PC-3 (cell line): ENCODE measurements around the gene ERGIC2. TPM values are rescaled to one million over a fixed set of nuclear protein-coding genes. Genes with fewer than 3 reads are reported as not detected.

Experiments
- ATAC-seq: fragments of 200-7000 bp; cut with Tn5 transposase; 2 replicates; pipeline ENCODE4 v1.9.1; 2020; ENCODE audit warnings: mild to moderate bottlenecking, moderate library complexity
- BruUV-seq: library from RNA; stranded (reverse); fragments of 400-500 nt; replicated peaks from 2 replicates; lab custom pipeline; 2021; lab: Mats Ljungman, UMichigan
- CTCF ChIA-PET: fragments of 300-600 bp; sonication (Branson Sonifier 250); formaldehyde crosslinking; loops from one replicate; lab custom pipeline; 2022; ENCODE audit warnings: antibody characterized with exemption; lab: Charles Lee
- POLR2A ChIA-PET: fragments of 300-600 bp; sonication (Branson Sonifier 250); formaldehyde crosslinking; loops from one replicate; lab custom pipeline; 2022; ENCODE audit warnings: antibody characterized with exemption; ENCODE audit not compliant: unreplicated experiment; lab: Charles Lee
- DNase-seq: peaks from one replicate; pipeline ENCODE4 v3.0.0-alpha.2; 2015
- H2AFZ ChIP-seq: fragments of 300-600 bp; sonication (generic); 2 replicates; pipeline ENCODE4 v1.6.0; 2016; ENCODE audit warnings: antibody characterized with exemption, low read length
- H3F3A ChIP-seq: fragments of 300-600 bp; sonication (generic); one replicate; pipeline ENCODE4 v1.6.0; 2017; ENCODE audit warnings: antibody characterized with exemption, low read length, control low read depth, mild to moderate bottlenecking; ENCODE audit not compliant: unreplicated experiment
- H3K27ac ChIP-seq: fragments of 300-600 bp; sonication (generic); 2 replicates; pipeline ENCODE4 v1.5.1; 2016; ENCODE audit warnings: mild to moderate bottlenecking, low read length
- H3K27me3 ChIP-seq: fragments of 300-600 bp; sonication (generic); 2 replicates; pipeline ENCODE4 v1.6.1; 2016; ENCODE audit warnings: low read length, mixed read lengths
- H3K36me3 ChIP-seq: fragments of 300-600 bp; sonication (generic); 2 replicates; pipeline ENCODE4 v1.6.1; 2016; ENCODE audit warnings: low read depth, mixed run types, low read length, mixed read lengths
- H3K4me1 ChIP-seq: fragments of 300-600 bp; sonication (generic); 2 replicates; pipeline ENCODE4 v1.5.1; 2016; ENCODE audit warnings: low read length; ENCODE audit not compliant: insufficient read depth
- H3K4me2 ChIP-seq: fragments of 300-600 bp; sonication (generic); 2 replicates; pipeline ENCODE4 v1.6.0; 2016; ENCODE audit warnings: low read length
- H3K4me3 ChIP-seq: fragments of 300-600 bp; sonication (generic); 2 replicates; pipeline ENCODE4 v1.5.1; 2016; ENCODE audit warnings: mild to moderate bottlenecking, low read length, mixed read lengths
- H3K79me2 ChIP-seq: fragments of 300-600 bp; sonication (generic); 2 replicates; pipeline ENCODE4 v1.6.1; 2017; ENCODE audit warnings: low read length, mixed read lengths
- H3K9ac ChIP-seq: fragments of 300-600 bp; sonication (generic); 2 replicates; pipeline ENCODE4 v1.6.0; 2016; ENCODE audit warnings: mild to moderate bottlenecking, low read length
- H3K9me2 ChIP-seq: fragments of 300-600 bp; sonication (generic); replicated peaks from 2 replicates; pipeline ENCODE4 v1.6.1; 2016; ENCODE audit warnings: mixed run types, low read length, mixed read lengths
- H3K9me3 ChIP-seq: fragments of 300-600 bp; sonication (generic); 2 replicates; pipeline ENCODE4 v1.6.1; 2016; ENCODE audit warnings: low read length, mixed read lengths
- H4K20me1 ChIP-seq: fragments of 300-600 bp; sonication (generic); 2 replicates; pipeline ENCODE4 v1.6.1; 2016; ENCODE audit warnings: low read length, mixed read lengths
- EZH2 ChIP-seq: fragments of 300-600 bp; sonication (generic); IDR thresholded peaks from one replicate; pipeline ENCODE4 v1.6.1; 2017; ENCODE audit warnings: antibody characterized with exemption, mild to moderate bottlenecking, low read length; ENCODE audit not compliant: unreplicated experiment
- EZH2phosphoT487 ChIP-seq: fragments of 300-600 bp; sonication (generic); IDR thresholded peaks from 2 replicates; pipeline ENCODE4 v1.6.1; 2018; ENCODE audit warnings: mild to moderate bottlenecking, antibody characterized with exemption, low read length, borderline replicate concordance
- intact Hi-C: fragments of 100-400 bp; cut with micrococcal nuclease; formaldehyde crosslinking; loops from 2 replicates; pipeline ENCODE4 v1.9.0; 2023
- total RNA-seq: library from RNA; depleted of rRNA; stranded (reverse); fragments of >200 nt; gene quantifications from 2 replicates; pipeline ENCODE4 v1.2.3, GENCODE V29; 2014
- TF ChIP-seq, protein P1 (sequence below): fragments of 300-600 bp; sonication (generic); conservative IDR thresholded peaks from 2 replicates; pipeline ENCODE4 v1.5.1; 2017; ENCODE audit warnings: antibody characterized with exemption, low read depth, mild to moderate bottlenecking, low read length

ERGIC2 gene
- total RNA-seq, 1 experiment from 2014 or later: 184 TPM

DNA sequence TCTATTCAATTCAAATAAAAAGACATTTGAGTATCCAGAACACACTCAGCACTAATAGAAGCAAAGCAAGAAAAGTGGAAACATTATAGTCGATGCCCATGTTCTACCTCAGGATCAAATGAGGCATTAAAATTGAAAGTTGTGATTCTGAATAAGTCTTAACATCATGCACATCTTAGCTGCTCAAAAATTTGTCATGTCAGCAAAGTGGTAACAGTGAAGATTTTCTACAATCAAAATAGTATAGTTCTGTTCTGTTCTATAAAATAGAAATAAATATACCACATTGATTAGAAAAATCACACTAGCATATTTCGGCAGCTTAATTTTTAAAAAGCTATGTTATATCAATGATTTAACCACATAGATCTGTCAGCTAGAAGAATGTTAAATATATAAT is 74.7 kb downstream of the ERGIC2 start:
- H3K79me2 ChIP-seq: no peaks in the 10 kb centered on the region
- H3K36me3 ChIP-seq: no peaks in the 10 kb centered on the region
- H3K27ac ChIP-seq: no peak overlapping the region
- no peaks in the 10 kb centered on the region for H3K27me3 ChIP-seq
- H3K4me2 ChIP-seq: no peak overlapping the region
- no peaks in the 10 kb centered on the region for H3K9me2 ChIP-seq
- H3F3A ChIP-seq: no peaks in the 10 kb centered on the region
- TF ChIP-seq, protein P1, sequence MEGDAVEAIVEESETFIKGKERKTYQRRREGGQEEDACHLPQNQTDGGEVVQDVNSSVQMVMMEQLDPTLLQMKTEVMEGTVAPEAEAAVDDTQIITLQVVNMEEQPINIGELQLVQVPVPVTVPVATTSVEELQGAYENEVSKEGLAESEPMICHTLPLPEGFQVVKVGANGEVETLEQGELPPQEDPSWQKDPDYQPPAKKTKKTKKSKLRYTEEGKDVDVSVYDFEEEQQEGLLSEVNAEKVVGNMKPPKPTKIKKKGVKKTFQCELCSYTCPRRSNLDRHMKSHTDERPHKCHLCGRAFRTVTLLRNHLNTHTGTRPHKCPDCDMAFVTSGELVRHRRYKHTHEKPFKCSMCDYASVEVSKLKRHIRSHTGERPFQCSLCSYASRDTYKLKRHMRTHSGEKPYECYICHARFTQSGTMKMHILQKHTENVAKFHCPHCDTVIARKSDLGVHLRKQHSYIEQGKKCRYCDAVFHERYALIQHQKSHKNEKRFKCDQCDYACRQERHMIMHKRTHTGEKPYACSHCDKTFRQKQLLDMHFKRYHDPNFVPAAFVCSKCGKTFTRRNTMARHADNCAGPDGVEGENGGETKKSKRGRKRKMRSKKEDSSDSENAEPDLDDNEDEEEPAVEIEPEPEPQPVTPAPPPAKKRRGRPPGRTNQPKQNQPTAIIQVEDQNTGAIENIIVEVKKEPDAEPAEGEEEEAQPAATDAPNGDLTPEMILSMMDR: no peak
- no peak for TF ChIP-seq EZH2
- no peak for TF ChIP-seq EZH2phosphoT487
- no peak overlapping the region for H2AFZ ChIP-seq
- no peaks in the 10 kb centered on the region for H3K9me3 ChIP-seq
- intact Hi-C loops: no loop called here
- DNase-seq: no peak
- BruUV-seq: no TSS peak
- ATAC-seq: no peak
- H3K4me3 ChIP-seq: no peak overlapping the region
- ChIA-PET CTCF (no interaction called here), POLR2A (no interaction called here)
- H4K20me1 ChIP-seq: no peaks in the 10 kb centered on the region
- no peak overlapping the region for H3K9ac ChIP-seq
- H3K4me1 ChIP-seq: peaks cover 4% of the 10 kb centered on the region

DNA sequence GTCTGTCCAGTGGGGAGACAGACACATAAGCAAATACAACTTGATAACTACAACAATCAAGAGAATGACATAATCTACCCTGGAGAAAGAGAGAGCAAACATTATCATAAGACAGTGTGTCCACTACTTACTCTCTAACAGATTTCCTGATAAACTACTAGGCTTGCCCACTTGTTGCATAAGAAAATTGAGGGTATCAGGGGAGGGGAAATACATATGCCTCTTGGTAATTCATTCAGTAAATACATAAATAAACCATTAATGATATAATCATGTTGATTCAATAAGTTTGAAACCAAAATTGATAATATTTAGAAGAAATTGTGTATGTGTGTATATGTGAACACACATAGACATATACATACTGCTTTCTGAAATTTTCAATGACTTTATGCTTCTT is 76.6 kb downstream of the ERGIC2 start:
- no peak overlapping the region for H3K9ac ChIP-seq

GRCh38 chr12:29301114-29301513 is 79.9 kb downstream of the ERGIC2 start:
- intact Hi-C loops: loop anchor here (1.0 kb wide), 1 partner anchor 59 kb away; no protein-coding TSS in a partner anchor
- CTCF ChIA-PET: interaction anchor here (0.9 to 1.1 kb wide), 2 partner anchors 59 to 213 kb away, joined by 3 read pairs; no protein-coding TSS in a partner anchor
- no peaks in the 10 kb centered on the region for H3F3A ChIP-seq

More for the DNA sequence above, 76.6 kb downstream of the ERGIC2 start:
- H4K20me1 ChIP-seq: no peaks in the 10 kb centered on the region
- no peak overlapping the region for H2AFZ ChIP-seq
- no peaks in the 10 kb centered on the region for H3K9me2 ChIP-seq
- H3K36me3 ChIP-seq: no peaks in the 10 kb centered on the region
- H3F3A ChIP-seq: no peaks in the 10 kb centered on the region
- intact Hi-C loops: no loop called here
- H3K27me3 ChIP-seq: no peaks in the 10 kb centered on the region
- BruUV-seq: no TSS peak
- no peak overlapping the region for H3K4me2 ChIP-seq
- no peaks in the 10 kb centered on the region for H3K79me2 ChIP-seq
- POLR2A ChIA-PET: no interaction called here
- H3K4me3 ChIP-seq: no peak overlapping the region
- TF ChIP-seq, protein P1: no peak
- TF ChIP-seq EZH2phosphoT487 (no peak), EZH2 (no peak)
- ATAC-seq (no peak), DNase-seq (no peak)
- CTCF ChIA-PET: no interaction called here
- no peak overlapping the region for H3K27ac ChIP-seq
- H3K9me3 ChIP-seq: no peaks in the 10 kb centered on the region
- peaks cover 6% of the 10 kb centered on the region for H3K4me1 ChIP-seq

More at GRCh38 chr12:29301114-29301513, 79.9 kb downstream of the ERGIC2 start:
- POLR2A ChIA-PET: no interaction called here
- Histone ChIP-seq H3K4me1 (peaks cover 6% of the 10 kb centered on the region), H4K20me1 (no peaks in the 10 kb centered on the region), H3K79me2 (no peaks in the 10 kb centered on the region), H3K9ac (no peak overlapping the region), H3K27me3 (no peaks in the 10 kb centered on the region), H3K36me3 (no peaks in the 10 kb centered on the region), H3K4me3 (no peak overlapping the region), H3K9me3 (no peaks in the 10 kb centered on the region), H3K4me2 (no peak overlapping the region), H2AFZ (no peak overlapping the region), H3K27ac (no peak overlapping the region), H3K9me2 (no peaks in the 10 kb centered on the region)
- BruUV-seq: no TSS peak
- TF ChIP-seq EZH2phosphoT487: no peak
- DNase-seq: peak; percentile 48
- peak; percentile 91 for ATAC-seq
